ENCODE results near the gene RASSF7. TPM values are rescaled to one million over a fixed set of nuclear protein-coding genes. Genes with fewer than 3 reads are reported as not detected.

RASSF7 gene
- total and polyA plus RNA-seq, 10 of the 15 experiments (the other 5 are each of a cell fraction or from before 2014, with no cell fraction given): 0.39 to 29.7 (median 13.2) TPM

- TF ChIP-seq CUX1 (IDR thresholded peaks at IDR 0.05; ENCODE audit: insufficient replicate concordance, low read depth, low read length) (no peak), STAT1 (conservative IDR thresholded peaks at IDR 0.05) (no peak; the same call in 1 of the 2 replicates), CBFB (IDR thresholded peaks at IDR 0.05; ENCODE audit: low read depth) (no peak), YY1 (IDR thresholded peaks at IDR 0.05; ENCODE audit: low read depth, low read length) (no peak), MXI1 (IDR thresholded peaks at IDR 0.05; ENCODE audit: low read depth, low read length) (0 out of 2 replicates have a peak, but pooled peaks have one; percentile 24), HSF1 (IDR thresholded peaks at IDR 0.05; ENCODE audit: low read depth, low read length) (no peak), SIN3A (IDR thresholded peaks at IDR 0.05; ENCODE audit: low read depth, low read length) (no peak), TAF1 (IDR thresholded peaks at IDR 0.05; ENCODE audit: borderline replicate concordance, low read depth, low read length) (peak; percentile 38; the same call in 1 of the 2 replicates), HDAC6 (IDR thresholded peaks at IDR 0.05; ENCODE audit: unreplicated experiment) (no peak), PAX8 (IDR thresholded peaks at IDR 0.05) (no peak), RUNX3 (IDR thresholded peaks at IDR 0.05; ENCODE audit: low read length) (peak; percentile 73), CREB1 (IDR thresholded peaks at IDR 0.05; ENCODE audit: low read depth) (peak; percentile 56; the same call in 1 of the 2 replicates), NFYB (IDR thresholded peaks at IDR 0.05; ENCODE audit: insufficient read depth, low read depth, low read length) (peak; percentile 94), IRF5 (IDR thresholded peaks at IDR 0.05; ENCODE audit: borderline replicate concordance) (no peak), NFYA (IDR thresholded peaks at IDR 0.05; ENCODE audit: borderline replicate concordance, low read depth, low read length) (no peak), ZBED1 (IDR thresholded peaks at IDR 0.05; ENCODE audit: borderline replicate concordance) (no peak), MTA3 (IDR thresholded peaks at IDR 0.05; ENCODE audit: borderline replicate concordance, low read length) (no peak), HDGF (IDR thresholded peaks at IDR 0.05) (no peak), ZBTB33 (IDR thresholded peaks at IDR 0.05) (no peak), CEBPB (IDR thresholded peaks at IDR 0.05; ENCODE audit: borderline replicate concordance in 1 of 2, low read depth in 2 of 2, low read length in 2 of 2) (no peak)
Observed at GRCh38 chr11:535519-536454, 25.0 kb upstream of the RASSF7 start, which contains the start of gene HRAS (continued).

Data from GM12878 (cell line).